A673 (cell line): ENCODE results near the gene SMYD3.

ENCODE experiments used
- CTCF ChIP-seq: fragments of 300-800, 200-600 bp; sonication (generic); conservative IDR thresholded peaks from 2 replicates; pipeline ENCODE4 v1.5.1; 2017; ENCODE audit warnings: low read depth, mild to moderate bottlenecking, antibody characterized with exemption, low read length, moderate library complexity, mixed read lengths
- EZH2 ChIP-seq: fragments of 200-600 bp; sonication (generic); IDR thresholded peaks from 2 replicates; pipeline ENCODE4 v1.6.1; 2017; ENCODE audit warnings: borderline replicate concordance, low read depth, mild to moderate bottlenecking, mixed read lengths, antibody characterized with exemption, low read length; ENCODE audit not compliant: poor library complexity, severe bottlenecking

DNA sequence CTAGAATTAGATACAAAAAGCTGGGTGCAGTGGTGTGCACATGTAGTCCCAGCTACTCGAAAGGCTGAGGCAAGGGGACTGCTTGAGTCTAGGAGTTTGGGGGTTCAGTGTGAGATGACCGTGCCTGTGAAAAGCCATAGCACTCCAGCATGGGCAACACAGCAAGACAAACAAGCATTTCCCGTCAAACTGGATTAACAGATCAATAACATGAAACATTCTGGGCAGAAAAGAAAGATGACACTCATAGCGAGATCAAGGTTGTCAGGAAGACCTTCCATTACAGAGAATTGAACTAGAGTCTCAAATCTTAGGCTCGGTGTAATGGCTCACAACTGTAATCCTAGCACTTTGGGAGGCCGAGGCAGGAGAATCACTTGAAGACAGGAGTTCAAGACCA lies 45.0 kb upstream of the SMYD3 start:
- TF ChIP-seq CTCF (no peak), EZH2 (no peak)
